Upper lobe of right lung (tissue), 1 donor: ENCODE data around the gene FRA10AC1. TPM values are rescaled to one million over a fixed set of nuclear protein-coding genes. Genes with fewer than 3 reads are reported as not detected.

Experiments used
- ATAC-seq: fragments of 200-7000 bp; cut with Tn5 transposase; one replicate; pipeline ENCODE4 v1.9.1; 2020; ENCODE audit warnings: mild to moderate bottlenecking, moderate library complexity
- DNase-seq: peaks from one replicate; pipeline ENCODE4 v3.0.0-alpha.2; 2020
- H3K27ac ChIP-seq: fragments of 200-600 bp; one replicate; pipeline ENCODE4 v1.8.0; 2022
- H3K27me3 ChIP-seq: fragments of 200-600 bp; one replicate; pipeline ENCODE4 v1.8.0; 2022; ENCODE audit warnings: mild to moderate bottlenecking
- H3K36me3 ChIP-seq: fragments of 200-600 bp; one replicate; pipeline ENCODE4 v1.8.0; 2022
- H3K4me1 ChIP-seq: fragments of 200-600 bp; one replicate; pipeline ENCODE4 v1.8.0; 2022
- H3K4me3 ChIP-seq: fragments of 200-600 bp; one replicate; pipeline ENCODE4 v1.8.0; 2022; ENCODE audit warnings: mild to moderate bottlenecking
- H3K9me3 ChIP-seq: fragments of 200-600 bp; one replicate; pipeline ENCODE4 v1.8.0; 2022
- CTCF ChIP-seq: fragments of 200-600 bp; IDR thresholded peaks from one replicate; pipeline ENCODE4 v1.8.0; 2022; ENCODE audit warnings: antibody characterized with exemption
- intact Hi-C: fragments of 100-400 bp; cut with DNase I; formaldehyde crosslinking; loops from one replicate; pipeline ENCODE4 v1.11.0; 2022
- total RNA-seq: library from RNA; stranded (reverse); fragmentation: NEBNext Ultra II Directional; extraction: Animal tissue kit (Norgen Biotek cat#: 25700); gene quantifications from one replicate; pipeline ENCODE4 v1.2.1, GENCODE V29; 2021
- donor health status: DM: no; HTN: yes; CAD: no; lungs with severe emphysema.

The FRA10AC1 gene
- total RNA-seq, 1 donor from 2014 or later: 12.0 TPM

GRCh38 chr10:93629647-93630305 lies 72.6 kb downstream of the FRA10AC1 start:
- TF ChIP-seq CTCF: no peak
- DNase-seq: no peak
- H3K27me3 ChIP-seq: no peaks in the 10 kb centered on the region
- intact Hi-C loops: no loop called here
- H3K9me3 ChIP-seq: no peaks in the 10 kb centered on the region
- ATAC-seq: no peak
- no peaks in the 10 kb centered on the region for H3K4me1 ChIP-seq
- H3K36me3 ChIP-seq: no peaks in the 10 kb centered on the region
- no peak overlapping the region for H3K27ac ChIP-seq
- no peak overlapping the region for H3K4me3 ChIP-seq

GRCh38 chr10:93628858-93629257 lies 73.5 kb downstream of the FRA10AC1 start:
- no peaks in the 10 kb centered on the region for H3K9me3 ChIP-seq
- no peak for DNase-seq
- no peak for ATAC-seq
- H3K27me3 ChIP-seq: no peaks in the 10 kb centered on the region
- TF ChIP-seq CTCF: no peak
- H3K36me3 ChIP-seq: no peaks in the 10 kb centered on the region
- H3K27ac ChIP-seq: no peak overlapping the region
- H3K4me3 ChIP-seq: no peak overlapping the region
- no peaks in the 10 kb centered on the region for H3K4me1 ChIP-seq
- intact Hi-C loops: no loop called here

- ATAC-seq: no peak
- intact Hi-C loops: no loop called here
- Histone ChIP-seq H3K36me3 (no peaks in the 10 kb centered on the region), H3K4me3 (no peak overlapping the region), H3K27ac (no peak overlapping the region), H3K4me1 (no peaks in the 10 kb centered on the region), H3K9me3 (no peaks in the 10 kb centered on the region), H3K27me3 (no peaks in the 10 kb centered on the region)
- TF ChIP-seq CTCF: no peak
- DNase-seq: no peak
These were observed 79.5 kb downstream of the FRA10AC1 start for GRCh38 chr10:93622942-93623341.

- no peaks in the 10 kb centered on the region for H3K9me3 ChIP-seq
- intact Hi-C loops: no loop called here
- H3K27me3 ChIP-seq: no peaks in the 10 kb centered on the region
- no peak for TF ChIP-seq CTCF
- no peak overlapping the region for H3K27ac ChIP-seq
- DNase-seq (no peak), ATAC-seq (no peak)
- H3K4me3 ChIP-seq: no peak overlapping the region
- no peaks in the 10 kb centered on the region for H3K4me1 ChIP-seq
- no peaks in the 10 kb centered on the region for H3K36me3 ChIP-seq
These were observed 81.5 kb downstream of the FRA10AC1 start for GRCh38 chr10:93620925-93621324.

Other genes starting within 250 kb of the FRA10AC1 start
- gene MYOF, start 220.3 kb downstream of the FRA10AC1 start, total RNA-seq: 132 TPM
- 0.35 TPM for gene CEP55, start 206.0 kb downstream of the FRA10AC1 start, total RNA-seq
- gene FFAR4, start 135.9 kb downstream of the FRA10AC1 start, total RNA-seq: 4.9 TPM
- gene RBP4, start 101.4 kb downstream of the FRA10AC1 start, total RNA-seq: 18.6 TPM
- not detected for gene PDE6C, start 90.1 kb downstream of the FRA10AC1 start, total RNA-seq
- gene LGI1, start 55.3 kb upstream of the FRA10AC1 start, total RNA-seq: not detected
- gene SLC35G1, start 191.4 kb upstream of the FRA10AC1 start, total RNA-seq: 4.4 TPM